ENCODE measurements around the gene TNNT3. TPM values are rescaled to one million over a fixed set of nuclear protein-coding genes. Genes with fewer than 3 reads are reported as not detected.
"Not testable (repeated sequence)": the region's sequence is repeated elsewhere in the genome, so short reads cannot be mapped to it uniquely, and the experiment has no call there.

The TNNT3 gene
- total and polyA plus RNA-seq, 2 donors from 2014 or later = 0.60 TPM; not detected in 1

GRCh38 chr11:1871531-1871930 lies 48.0 kb upstream of the TNNT3 start:
- no peak overlapping the region for H3K4me3 ChIP-seq (ENCODE audit: low read length in 3 of 3)

GRCh38 chr11:1872267-1872985 lies 47.1 kb upstream of the TNNT3 start:
- Histone ChIP-seq H3K36me3 (ENCODE audit: control insufficient read depth in 2 of 3, insufficient read depth in 3 of 3, low read length in 3 of 3) (no peaks in the 10 kb centered on the region), H3K27ac (ENCODE audit: low read depth in 2 of 2, low read length in 2 of 2) (no peak overlapping the region), H3K9me3 (ENCODE audit: control insufficient read depth in 2 of 3, insufficient read depth in 1 of 3, low read length in 3 of 3) (no peaks in the 10 kb centered on the region), H3K4me1 (ENCODE audit: control insufficient read depth in 2 of 3, insufficient read depth in 2 of 3, low read depth in 1 of 3, low read length in 3 of 3) (no peaks in the 10 kb centered on the region), H3K9ac (ENCODE audit: low read length in 3 of 3) (no peak overlapping the region), H3K27me3 (ENCODE audit: control insufficient read depth, insufficient read depth, low read length) (no peaks in the 10 kb centered on the region), H3K4me3 (ENCODE audit: low read length in 3 of 3) (no peak overlapping the region)
- no peak for FAIRE-seq
- peak in 1 of 5 donors; percentile 48 for DNase-seq
- TF ChIP-seq, protein P1, sequence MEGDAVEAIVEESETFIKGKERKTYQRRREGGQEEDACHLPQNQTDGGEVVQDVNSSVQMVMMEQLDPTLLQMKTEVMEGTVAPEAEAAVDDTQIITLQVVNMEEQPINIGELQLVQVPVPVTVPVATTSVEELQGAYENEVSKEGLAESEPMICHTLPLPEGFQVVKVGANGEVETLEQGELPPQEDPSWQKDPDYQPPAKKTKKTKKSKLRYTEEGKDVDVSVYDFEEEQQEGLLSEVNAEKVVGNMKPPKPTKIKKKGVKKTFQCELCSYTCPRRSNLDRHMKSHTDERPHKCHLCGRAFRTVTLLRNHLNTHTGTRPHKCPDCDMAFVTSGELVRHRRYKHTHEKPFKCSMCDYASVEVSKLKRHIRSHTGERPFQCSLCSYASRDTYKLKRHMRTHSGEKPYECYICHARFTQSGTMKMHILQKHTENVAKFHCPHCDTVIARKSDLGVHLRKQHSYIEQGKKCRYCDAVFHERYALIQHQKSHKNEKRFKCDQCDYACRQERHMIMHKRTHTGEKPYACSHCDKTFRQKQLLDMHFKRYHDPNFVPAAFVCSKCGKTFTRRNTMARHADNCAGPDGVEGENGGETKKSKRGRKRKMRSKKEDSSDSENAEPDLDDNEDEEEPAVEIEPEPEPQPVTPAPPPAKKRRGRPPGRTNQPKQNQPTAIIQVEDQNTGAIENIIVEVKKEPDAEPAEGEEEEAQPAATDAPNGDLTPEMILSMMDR (IDR thresholded peaks at IDR 0.05; ENCODE audit: borderline replicate concordance, extremely low read depth, insufficient read depth) = no peak
- intact Hi-C loops (cut with DNase I) = no loop called here

More at GRCh38 chr11:1871531-1871930, 48.0 kb upstream of the TNNT3 start:
- TF ChIP-seq, protein P1 (IDR thresholded peaks at IDR 0.05; ENCODE audit: borderline replicate concordance, extremely low read depth, insufficient read depth) = no peak
- Histone ChIP-seq H3K9ac (ENCODE audit: low read length in 3 of 3) (no peak overlapping the region), H3K27ac (ENCODE audit: low read depth in 2 of 2, low read length in 2 of 2) (no peak overlapping the region), H3K4me1 (ENCODE audit: control insufficient read depth in 2 of 3, insufficient read depth in 2 of 3, low read depth in 1 of 3, low read length in 3 of 3) (no peaks in the 10 kb centered on the region), H3K36me3 (ENCODE audit: control insufficient read depth in 2 of 3, insufficient read depth in 3 of 3, low read length in 3 of 3) (no peaks in the 10 kb centered on the region), H3K27me3 (ENCODE audit: control insufficient read depth, insufficient read depth, low read length) (no peaks in the 10 kb centered on the region), H3K9me3 (ENCODE audit: control insufficient read depth in 2 of 3, insufficient read depth in 1 of 3, low read length in 3 of 3) (no peaks in the 10 kb centered on the region)
- DNase-seq (no peak), FAIRE-seq (no peak)
- intact Hi-C loops (cut with DNase I) = no loop called here

DNA sequence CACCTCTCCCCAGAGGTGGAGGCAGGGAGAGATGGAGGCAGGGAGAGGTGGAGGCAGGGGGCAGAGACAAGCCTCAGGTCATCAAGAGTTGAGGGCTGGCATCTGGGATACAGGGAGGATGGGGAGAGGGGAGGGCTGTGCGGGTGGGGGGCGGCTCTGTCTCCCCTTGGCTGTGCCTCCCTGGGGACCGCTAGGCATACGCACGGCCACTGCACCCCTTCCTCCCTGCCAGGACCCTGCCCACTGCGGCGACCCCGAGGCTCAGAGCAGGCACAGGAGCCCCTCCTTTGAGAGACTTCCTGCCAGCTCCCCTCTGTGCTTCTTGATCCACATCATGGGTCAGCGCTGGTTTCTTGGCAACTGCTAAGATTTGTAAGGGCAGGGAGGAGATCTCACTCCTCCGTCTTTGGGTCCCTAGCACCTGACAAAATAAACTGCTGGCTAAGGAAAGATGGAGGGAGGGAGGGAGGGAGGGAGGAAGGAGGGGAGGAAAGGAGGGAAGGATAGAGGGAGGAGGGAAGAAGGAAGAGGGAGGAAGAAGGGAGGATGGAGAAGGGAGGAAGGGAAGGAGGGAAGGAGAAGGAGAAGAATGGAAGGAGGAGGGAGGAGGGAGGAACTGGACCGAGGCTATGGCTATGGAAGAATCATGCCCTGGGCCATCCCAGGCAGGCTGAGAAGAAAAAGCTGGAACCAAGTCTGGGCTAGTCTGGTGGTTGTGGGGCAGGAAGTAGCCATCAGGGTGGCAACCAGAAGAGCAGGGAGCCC lies 46.3 kb upstream of the TNNT3 start:
- DNase-seq (peak; percentile 68 to 96 (median 90)), FAIRE-seq (no peak)
- H3K4me1 ChIP-seq (ENCODE audit: control insufficient read depth in 2 of 3, insufficient read depth in 2 of 3, low read depth in 1 of 3, low read length in 3 of 3) = no peaks in the 10 kb centered on the region
- no peaks in the 10 kb centered on the region for H3K9me3 ChIP-seq (ENCODE audit: control insufficient read depth in 2 of 3, insufficient read depth in 1 of 3, low read length in 3 of 3)
- H3K4me3 ChIP-seq (ENCODE audit: low read length in 3 of 3) = no peak overlapping the region
- H3K27ac ChIP-seq (ENCODE audit: low read depth in 2 of 2, low read length in 2 of 2) = no peak overlapping the region
- intact Hi-C loops (cut with DNase I) = no loop called here
- no peaks in the 10 kb centered on the region for H3K36me3 ChIP-seq (ENCODE audit: control insufficient read depth in 2 of 3, insufficient read depth in 3 of 3, low read length in 3 of 3)
- no peaks in the 10 kb centered on the region for H3K27me3 ChIP-seq (ENCODE audit: control insufficient read depth, insufficient read depth, low read length)
- H3K9ac ChIP-seq (ENCODE audit: low read length in 3 of 3) = no peak overlapping the region
- TF ChIP-seq, protein P1 (IDR thresholded peaks at IDR 0.05; ENCODE audit: borderline replicate concordance, extremely low read depth, insufficient read depth) = no peak

DNA sequence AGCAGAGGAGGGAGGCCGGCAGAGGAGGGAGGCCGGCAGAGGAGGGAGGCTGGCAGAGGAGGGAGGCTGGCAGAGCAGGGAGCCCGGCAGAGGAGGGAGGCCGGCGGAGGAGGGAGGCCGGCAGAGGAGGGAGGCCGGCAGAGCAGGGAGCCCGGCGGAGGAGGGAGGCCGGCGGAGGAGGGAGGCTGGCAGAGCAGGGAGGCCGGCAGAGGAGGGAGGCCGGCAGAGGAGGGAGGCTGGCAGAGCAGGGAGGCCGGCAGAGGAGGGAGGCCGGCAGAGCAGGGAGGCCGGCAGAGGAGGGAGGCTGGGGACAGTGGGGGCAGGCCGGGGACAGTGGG lies 45.7 kb upstream of the TNNT3 start:
- H3K36me3 ChIP-seq (ENCODE audit: control insufficient read depth in 2 of 3, insufficient read depth in 3 of 3, low read length in 3 of 3); FAIRE-seq; H3K4me1 ChIP-seq (ENCODE audit: control insufficient read depth in 2 of 3, insufficient read depth in 2 of 3, low read depth in 1 of 3, low read length in 3 of 3); H3K27ac ChIP-seq (ENCODE audit: low read depth in 2 of 2, low read length in 2 of 2); H3K4me3 ChIP-seq (ENCODE audit: low read length in 3 of 3); H3K9ac ChIP-seq (ENCODE audit: low read length in 3 of 3); H3K27me3 ChIP-seq (ENCODE audit: control insufficient read depth, insufficient read depth, low read length); intact Hi-C loops (cut with DNase I); DNase-seq; H3K9me3 ChIP-seq (ENCODE audit: control insufficient read depth in 2 of 3, insufficient read depth in 1 of 3, low read length in 3 of 3): not testable (repeated sequence)

- H3K9me3 ChIP-seq (ENCODE audit: control insufficient read depth in 2 of 3, insufficient read depth in 1 of 3, low read length in 3 of 3); FAIRE-seq; H3K27me3 ChIP-seq (ENCODE audit: control insufficient read depth, insufficient read depth, low read length); intact Hi-C loops (cut with DNase I); H3K27ac ChIP-seq (ENCODE audit: low read depth in 2 of 2, low read length in 2 of 2); H3K4me1 ChIP-seq (ENCODE audit: control insufficient read depth in 2 of 3, insufficient read depth in 2 of 3, low read depth in 1 of 3, low read length in 3 of 3); H3K4me3 ChIP-seq (ENCODE audit: low read length in 3 of 3); H3K9ac ChIP-seq (ENCODE audit: low read length in 3 of 3); H3K36me3 ChIP-seq (ENCODE audit: control insufficient read depth in 2 of 3, insufficient read depth in 3 of 3, low read length in 3 of 3): not testable (repeated sequence)
- peak in 1 of 5 donors; percentile 64 for DNase-seq
These were observed 44.9 kb upstream of the TNNT3 start for GRCh38 chr11:1874441-1875092.

Data from kidney (tissue), 14 donors.